RPMI7951 (cell line): ENCODE measurements around the gene PSMC3IP. TPM values are rescaled to one million over a fixed set of nuclear protein-coding genes. Genes with fewer than 3 reads are reported as not detected.

ENCODE experiments used
- DNase-seq: peaks from one replicate; pipeline ENCODE4 v3.0.0-alpha.2; 2012; ENCODE audit warnings: low read depth
- total RNA-seq: library from RNA; depleted of rRNA; stranded (reverse); fragments of >200 nt; shearing (Covaris generic); gene quantifications from 2 replicates; pipeline ENCODE4 v1.2.3, GENCODE V29; 2014; rRNA removed

The PSMC3IP gene
- total RNA-seq, 1 experiment from 2014 or later, result 18.7 TPM

DNA sequence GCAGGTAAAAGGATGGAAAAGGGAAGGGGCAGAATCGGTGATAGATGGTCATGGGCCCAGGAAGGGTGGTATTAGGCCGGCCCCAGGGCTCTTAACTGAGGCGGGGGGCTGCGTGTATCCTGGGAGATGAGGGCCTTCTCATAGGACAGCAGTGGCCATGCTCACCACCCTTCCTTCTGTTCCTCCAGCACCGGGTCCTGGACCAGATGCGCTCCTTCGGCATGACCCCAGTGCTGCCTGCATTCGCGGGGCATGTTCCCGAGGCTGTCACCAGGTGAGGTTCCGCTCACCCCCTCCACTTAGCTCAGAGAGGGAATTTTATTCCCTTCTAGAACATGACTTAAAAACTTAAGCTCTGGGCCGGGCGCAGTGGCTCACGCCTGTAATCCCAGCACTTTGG, 39.0 kb downstream of the PSMC3IP start:
- no peak for DNase-seq

DNA sequence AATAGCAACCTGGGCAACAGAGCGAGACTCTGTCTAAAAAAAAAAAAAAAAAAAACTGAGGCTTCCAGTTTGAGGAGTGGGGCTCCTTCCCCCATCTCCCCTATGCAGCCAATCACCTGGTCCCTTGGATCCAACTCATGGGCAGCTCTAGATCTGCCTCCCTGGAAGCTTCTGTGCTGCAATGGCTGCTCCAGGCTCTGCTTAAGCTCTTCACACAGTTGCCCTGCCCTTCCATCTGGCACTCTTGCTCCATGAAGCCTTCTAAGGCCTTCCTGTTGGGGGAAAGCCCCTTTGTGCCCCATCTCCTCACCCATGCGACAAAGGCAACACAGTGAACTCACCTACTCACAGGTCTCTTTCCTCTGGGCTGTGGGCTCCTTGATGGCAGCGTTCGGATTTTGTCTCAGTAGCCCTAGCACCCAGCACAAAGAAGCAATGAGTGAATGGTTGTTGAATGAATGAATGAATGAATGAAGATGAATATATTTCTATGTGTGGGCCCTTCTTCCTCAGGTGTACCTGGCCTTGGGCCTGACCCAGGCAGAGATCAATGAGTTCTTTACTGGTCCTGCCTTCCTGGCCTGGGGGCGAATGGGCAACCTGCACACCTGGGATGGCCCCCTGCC, 39.6 kb downstream of the PSMC3IP start:
- DNase-seq, result no peak

DNA sequence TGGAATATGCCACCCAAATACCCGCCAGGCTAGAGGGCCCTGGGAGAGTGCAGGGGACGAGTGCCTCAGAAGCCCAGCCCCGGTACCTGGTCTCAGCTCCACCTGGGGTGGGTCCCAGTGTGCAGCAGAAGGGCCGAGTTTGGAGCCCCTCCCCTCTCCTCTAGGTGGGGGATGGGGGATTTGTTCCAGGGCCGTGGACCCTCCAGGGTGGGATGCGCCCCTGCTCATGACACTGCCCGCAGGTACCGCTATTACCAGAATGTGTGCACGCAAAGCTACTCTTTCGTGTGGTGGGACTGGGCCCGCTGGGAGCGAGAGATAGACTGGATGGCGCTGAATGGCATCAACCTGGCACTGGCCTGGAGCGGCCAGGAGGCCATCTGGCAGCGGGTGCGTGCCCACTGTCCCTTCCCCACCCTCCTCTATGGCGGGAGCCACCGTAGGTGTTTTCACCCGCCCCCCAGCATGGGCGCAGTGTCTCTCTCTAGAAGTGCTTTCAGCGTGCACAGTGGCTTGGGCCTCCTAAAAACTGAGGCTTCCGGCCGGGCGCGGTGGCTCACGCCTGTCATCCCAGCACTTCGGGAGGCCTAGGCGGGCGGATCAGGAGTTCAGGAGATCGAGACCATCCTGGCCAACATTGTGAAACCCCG, 40.2 kb downstream of the PSMC3IP start:
- no peak for DNase-seq

DNA sequence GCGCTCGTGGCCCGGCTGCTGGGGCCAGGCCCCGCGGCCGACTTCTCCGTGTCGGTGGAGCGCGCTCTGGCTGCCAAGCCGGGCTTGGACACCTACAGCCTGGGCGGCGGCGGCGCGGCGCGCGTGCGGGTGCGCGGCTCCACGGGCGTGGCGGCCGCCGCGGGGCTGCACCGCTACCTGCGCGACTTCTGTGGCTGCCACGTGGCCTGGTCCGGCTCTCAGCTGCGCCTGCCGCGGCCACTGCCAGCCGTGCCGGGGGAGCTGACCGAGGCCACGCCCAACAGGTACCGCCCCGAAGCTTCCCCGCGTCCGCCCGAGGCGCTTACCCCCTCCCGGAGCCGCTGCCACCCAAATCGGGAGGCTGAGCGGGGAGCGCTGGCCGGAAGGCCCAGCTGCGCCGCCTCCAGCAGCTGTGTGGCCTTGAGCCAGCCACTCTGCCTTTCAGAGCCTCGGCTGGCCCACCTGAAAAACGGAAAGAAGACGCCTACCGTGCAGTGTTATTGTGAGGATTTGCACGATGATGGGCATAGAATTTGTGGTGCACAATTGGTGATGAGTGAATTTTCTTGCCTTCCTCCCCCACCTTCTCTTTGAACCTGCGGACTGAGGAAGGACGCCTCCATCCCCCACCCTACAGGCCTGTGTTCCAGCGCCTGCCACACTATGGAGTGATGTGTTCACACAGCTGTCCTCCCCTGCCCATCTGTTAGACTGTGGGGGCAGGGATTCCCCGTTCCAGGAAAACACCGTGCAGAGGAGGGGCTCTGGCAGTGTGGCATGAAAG, 41.0 kb downstream of the PSMC3IP start:
- DNase-seq, result peak; percentile 86

DNA sequence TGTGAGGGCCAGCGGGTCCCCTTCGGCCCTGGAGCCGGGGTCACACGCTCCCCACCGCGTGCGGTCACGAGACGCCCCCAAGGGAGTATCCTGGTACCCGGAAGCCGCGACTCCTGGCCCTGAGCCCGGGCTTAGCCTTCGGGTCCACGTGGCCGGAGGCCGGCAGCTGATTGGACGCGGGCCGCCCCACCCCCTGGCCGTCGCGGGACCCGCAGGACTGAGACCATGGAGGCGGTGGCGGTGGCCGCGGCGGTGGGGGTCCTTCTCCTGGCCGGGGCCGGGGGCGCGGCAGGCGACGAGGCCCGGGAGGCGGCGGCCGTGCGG, 41.5 kb downstream of the PSMC3IP start, which contains the start of gene NAGLU:
TSS of gene NAGLU (plus strand) at position 194 of the 324 bp plus-strand sequence. CDS start at position 226, 32 bp downstream.
- peak; percentile 88 for DNase-seq

DNA sequence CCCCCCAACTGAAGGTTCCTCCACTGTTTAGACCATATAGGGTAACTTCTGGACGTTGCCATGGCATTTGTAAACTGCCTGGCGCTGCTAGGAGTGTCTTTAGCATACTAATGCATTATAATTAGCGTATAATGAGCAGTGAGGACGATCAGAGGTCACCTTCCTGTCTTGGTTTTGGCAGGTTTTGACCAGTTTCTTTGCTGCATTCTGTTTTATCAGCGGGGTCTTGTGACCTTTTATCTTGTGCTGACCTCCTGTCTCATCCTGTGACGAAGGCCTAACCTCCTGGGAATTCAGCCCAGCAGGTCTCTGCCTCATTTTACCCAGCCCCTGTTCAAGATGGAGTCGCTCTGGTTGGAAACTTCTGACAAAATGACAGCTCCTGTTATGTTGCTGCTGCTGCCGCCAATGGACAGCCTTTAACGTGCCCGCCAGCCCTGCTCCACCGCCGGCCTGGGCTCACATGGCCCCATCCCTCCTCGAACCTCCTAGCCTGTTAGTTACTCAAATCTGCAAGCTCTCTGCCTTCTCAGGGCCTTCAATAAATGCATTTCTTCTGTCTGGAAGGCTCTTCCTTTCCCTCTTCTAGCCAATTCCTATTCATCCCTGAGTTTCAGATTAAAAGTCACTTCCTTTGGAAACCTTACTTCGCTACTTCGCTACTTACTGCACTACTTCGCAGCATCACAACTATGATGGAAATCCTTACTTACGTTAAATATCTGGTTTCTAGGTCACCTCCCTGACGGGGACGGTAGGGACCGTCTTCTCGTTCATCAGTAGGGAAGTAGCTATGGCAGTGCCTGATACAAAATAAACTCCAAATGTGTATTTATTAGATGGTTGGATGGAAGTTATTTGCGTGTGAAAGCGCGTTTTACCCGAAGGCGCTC, 42.1 kb downstream of the PSMC3IP start:
- DNase-seq, result no peak

DNA sequence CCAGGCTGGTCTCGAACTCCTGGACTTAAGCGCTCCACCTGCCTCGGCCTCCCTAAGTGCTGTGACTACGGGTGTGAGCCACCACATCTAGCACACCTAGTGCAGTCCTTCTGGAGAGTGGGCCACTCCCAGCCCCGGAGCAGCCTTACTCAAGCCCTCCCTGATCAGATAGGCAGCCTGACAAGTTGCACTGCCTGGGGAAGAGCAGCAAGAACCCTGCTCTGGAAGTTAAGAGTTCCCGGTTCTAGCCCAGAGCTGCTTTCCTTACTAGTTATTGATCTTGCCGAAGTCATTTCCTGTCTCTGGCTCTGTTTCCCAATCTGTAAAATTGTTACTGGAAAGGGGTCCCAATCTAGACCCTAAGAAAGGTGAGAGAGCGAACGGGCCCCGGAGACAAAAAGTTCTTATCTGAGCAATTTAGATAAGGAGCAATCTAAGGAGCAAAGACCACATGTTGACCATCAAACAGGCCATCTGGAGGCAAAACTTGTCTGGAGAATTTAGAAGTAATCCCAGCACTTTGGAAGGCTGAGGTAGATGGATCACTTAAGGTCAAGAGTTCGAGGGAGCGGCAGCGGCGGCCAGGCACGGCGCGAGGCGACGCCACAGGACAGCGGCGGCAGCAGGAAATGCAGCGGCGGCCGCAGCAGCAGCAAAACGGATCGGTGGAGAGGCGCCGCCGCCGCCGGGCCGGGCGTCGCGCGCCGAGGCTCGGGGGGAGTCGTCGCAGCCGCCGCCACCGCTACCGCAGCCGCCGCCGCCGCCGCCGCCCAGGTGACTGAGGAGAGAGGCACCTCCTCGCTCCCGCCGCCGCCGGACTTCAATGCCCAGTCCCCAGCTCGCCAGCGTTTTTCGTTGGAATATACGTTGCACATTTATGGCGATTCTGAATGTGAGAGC, 45.8 kb downstream of the PSMC3IP start:
- peak; percentile 59 for DNase-seq

DNA sequence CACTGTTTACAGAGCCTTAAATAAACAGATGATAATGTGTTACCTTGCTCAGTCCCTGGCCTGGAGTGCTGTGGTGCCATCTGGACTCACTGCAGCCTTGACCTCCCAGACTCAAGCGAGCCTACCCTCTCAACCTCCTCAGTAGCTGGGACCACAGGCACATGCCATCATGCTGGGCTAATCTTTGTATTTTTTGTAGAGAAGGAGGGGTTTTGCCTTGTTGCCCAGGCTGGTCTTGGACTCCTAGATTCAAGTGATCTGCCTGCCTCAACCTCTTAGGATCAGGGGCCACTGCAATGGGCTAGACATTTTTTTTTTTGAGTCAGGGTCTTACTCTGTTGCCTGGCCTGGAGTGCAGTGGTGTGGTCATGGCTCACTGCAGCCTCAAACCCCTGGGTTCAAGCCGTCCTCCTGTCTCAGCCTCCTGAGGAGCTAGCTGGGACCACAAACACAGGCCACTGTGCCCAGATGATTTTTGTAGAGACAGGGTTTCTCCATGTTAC, 46.5 kb downstream of the PSMC3IP start:
- DNase-seq, result no peak

DNA sequence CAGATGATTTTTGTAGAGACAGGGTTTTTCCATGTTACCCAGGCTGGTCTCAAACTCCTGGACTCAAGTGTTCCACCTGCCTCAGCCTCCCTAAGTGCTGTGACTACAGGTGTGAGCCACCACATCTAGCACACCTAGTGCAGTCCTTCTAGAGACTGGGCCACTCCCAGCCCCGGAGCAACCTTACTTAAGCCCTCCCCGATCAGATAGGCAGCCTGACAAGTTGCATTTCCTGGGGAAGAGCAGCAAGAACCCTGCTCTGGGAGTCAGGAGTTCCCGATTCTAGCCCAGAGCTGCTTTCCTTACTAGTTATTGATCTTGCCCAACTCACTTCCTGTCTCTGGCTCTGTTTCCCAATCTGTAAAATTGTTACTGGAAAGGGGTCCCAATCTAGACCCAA, 48.5 kb downstream of the PSMC3IP start:
- no peak for DNase-seq

DNA sequence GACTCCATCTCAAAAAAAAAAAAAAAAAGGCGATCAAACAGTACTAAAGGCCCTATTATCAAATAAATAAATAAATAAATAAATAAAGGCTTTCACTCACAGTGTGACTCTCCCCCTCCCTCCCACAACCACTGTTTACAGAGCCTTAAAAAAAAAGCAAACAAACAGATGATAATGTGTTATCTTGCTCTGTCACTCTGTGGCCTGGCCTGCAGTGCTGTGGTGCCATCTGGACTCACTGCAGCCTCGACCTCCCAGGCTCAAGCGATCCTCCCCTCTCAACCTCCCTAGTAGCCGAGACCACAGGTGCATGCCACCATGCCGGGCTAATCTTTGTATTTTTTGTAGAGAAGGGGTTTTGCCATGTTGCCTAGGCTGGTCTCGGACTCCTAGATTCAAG, 49.6 kb downstream of the PSMC3IP start:
- DNase-seq, result no peak

DNA sequence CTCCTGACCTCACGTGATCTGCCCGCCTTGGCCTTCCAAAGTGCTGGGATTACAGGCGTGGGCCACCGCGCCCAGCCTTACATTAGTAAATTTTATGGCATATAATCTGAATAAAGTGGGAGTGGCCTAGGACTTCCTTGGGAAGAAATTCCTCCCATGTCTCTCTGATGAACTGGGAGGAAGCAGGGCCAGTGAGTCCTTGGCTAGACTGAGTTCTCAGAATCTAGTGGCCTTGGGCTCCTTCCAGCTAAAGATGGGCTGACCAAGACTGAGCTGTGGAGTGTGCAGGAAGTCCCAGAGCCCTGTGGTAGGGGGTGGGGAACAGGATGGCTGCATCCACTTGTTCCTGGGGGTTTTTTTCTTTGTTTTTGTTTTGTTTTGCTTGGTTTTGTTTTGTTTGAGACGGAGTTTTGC, 51.5 kb downstream of the PSMC3IP start:
- DNase-seq, result peak; percentile 66

DNA sequence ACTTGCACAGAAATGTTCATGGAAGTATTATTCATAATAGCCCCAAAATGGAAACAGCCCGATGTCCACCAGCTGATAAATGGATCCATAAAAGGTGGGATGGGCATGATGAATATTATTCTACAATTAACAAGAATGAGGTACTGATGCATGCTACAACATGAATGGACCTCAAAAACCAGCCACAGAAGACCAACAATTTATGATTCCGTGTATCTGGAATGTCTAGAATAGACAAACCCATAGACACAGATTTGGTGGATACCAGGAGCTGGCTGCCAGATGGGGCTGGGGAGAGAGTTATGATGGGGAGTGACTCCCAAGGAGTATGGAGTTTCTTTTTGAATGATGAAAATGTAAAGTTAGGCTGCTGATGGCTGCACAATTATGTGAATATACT, 52.3 kb downstream of the PSMC3IP start:
- DNase-seq, result peak; percentile 42

DNA sequence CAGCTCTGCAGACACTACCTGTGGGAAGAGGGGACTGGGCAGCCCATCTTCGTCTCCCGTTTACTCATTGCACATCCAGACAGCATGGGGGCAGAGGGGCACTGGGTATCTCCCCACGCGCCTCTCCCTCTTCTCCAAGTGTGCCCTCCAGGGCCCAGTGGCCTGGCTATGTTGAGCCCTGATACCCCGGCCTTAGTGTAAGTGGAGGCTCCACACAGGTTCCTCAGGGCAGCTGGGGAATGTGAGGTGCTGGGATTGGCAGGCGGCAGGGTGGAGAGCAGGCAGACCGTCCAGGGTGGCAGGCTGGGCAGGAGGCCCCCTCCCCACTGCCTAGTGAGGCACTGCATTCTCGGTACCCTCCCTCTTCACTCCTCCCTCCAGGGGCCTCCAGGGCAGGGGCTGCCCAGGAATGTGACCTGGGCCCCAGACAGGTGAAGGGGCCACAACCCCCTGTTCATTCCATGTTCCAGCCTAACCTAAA, 54.7 kb downstream of the PSMC3IP start:
- no peak for DNase-seq

Other genes with a start within 250 kb of the PSMC3IP start
- 40.6 and 44.6 TPM in 2 replicates for gene STAT3, start 189.3 kb downstream of the PSMC3IP start, total RNA-seq
- gene CAVIN1, start 154.5 kb downstream of the PSMC3IP start, total RNA-seq, result 135 and 217 TPM in 2 replicates
- 10.4 and 13.9 TPM in 2 replicates for gene ATP6V0A1, start 118.9 kb downstream of the PSMC3IP start, total RNA-seq
- gene NAGLU, start 41.5 kb downstream of the PSMC3IP start, total RNA-seq, result 12.7 and 15.5 TPM in 2 replicates
- gene HSD17B1, start 24.8 kb downstream of the PSMC3IP start, total RNA-seq, result 0.68 and 1.4 TPM in 2 replicates
- 13.8 and 17.8 TPM in 2 replicates for gene COASY, start 15.6 kb downstream of the PSMC3IP start, total RNA-seq
- 28.1 and 29.7 TPM in 2 replicates for gene MLX, start 10.6 kb downstream of the PSMC3IP start, total RNA-seq
- 25.4 and 28.7 TPM in 2 replicates for gene RETREG3, start 31.6 kb upstream of the PSMC3IP start, total RNA-seq
- 128 and 148 TPM in 2 replicates for gene TUBG1, start 32.0 kb upstream of the PSMC3IP start, total RNA-seq
- gene TUBG2, start 81.6 kb upstream of the PSMC3IP start, total RNA-seq, result 19.9 and 21.6 TPM in 2 replicates
- 9.9 and 12.5 TPM in 2 replicates for gene PLEKHH3, start 99.3 kb upstream of the PSMC3IP start, total RNA-seq
- 1.4 and 2.0 TPM in 2 replicates for gene CCR10, start 104.1 kb upstream of the PSMC3IP start, total RNA-seq
- gene CNTNAP1, start 104.8 kb upstream of the PSMC3IP start, total RNA-seq, result 9.6 and 10.2 TPM in 2 replicates
- gene EZH1, start 167.3 kb upstream of the PSMC3IP start, total RNA-seq, result 8.5 and 9.7 TPM in 2 replicates
- gene RAMP2, start 183.5 kb upstream of the PSMC3IP start, total RNA-seq, result 1.4 and 2.4 TPM in 2 replicates
- 106 and 117 TPM in 2 replicates for gene VPS25, start 195.7 kb upstream of the PSMC3IP start, total RNA-seq
- gene WNK4, start 202.9 kb upstream of the PSMC3IP start, total RNA-seq, result 0.20 and 0.24 TPM in 2 replicates
- 102 and 119 TPM in 2 replicates for gene COA3, start 221.0 kb upstream of the PSMC3IP start, total RNA-seq
- gene CNTD1, start 221.1 kb upstream of the PSMC3IP start, total RNA-seq, result 0.98 and 1.1 TPM in 2 replicates
- 65.8 and 75.1 TPM in 2 replicates for gene BECN1, start 246.6 kb upstream of the PSMC3IP start, total RNA-seq